Measurements from ENCODE around the gene MEF2C. TPM values are rescaled to one million over a fixed set of nuclear protein-coding genes. Genes with fewer than 3 reads are reported as not detected.

The MEF2C gene
- total RNA-seq, 1 donor from 2014 or later = 0.44 TPM

GRCh38 chr5:88667496-88668201, 215.3 kb downstream of the MEF2C start:
- Mint-ChIP-seq H3K36me3 (ENCODE audit: low read depth) (peaks cover 4% of the 10 kb centered on the region), H3K9me3 (no peaks in the 10 kb centered on the region), H3K27ac (no peak overlapping the region), H3K4me3 (peak overlapping the region; percentile 81), H3K27me3 (ENCODE audit: insufficient read depth) (peaks cover 92% of the 10 kb centered on the region), H3K4me1 (ENCODE audit: low read depth) (peaks cover 34% of the 10 kb centered on the region)
- intact Hi-C loops (cut with micrococcal nuclease) = loop anchor here (1.0 to 10.0 kb wide), 4 partner anchors 10 to 1253 kb away; partner anchors contain the start of genes CCNH and TMEM161B
- no peak for DNase-seq (ENCODE audit: low spot score)
